Lower leg skin (tissue), 4 donors: Measurements from ENCODE around the gene PATJ. TPM values are rescaled to one million over a fixed set of nuclear protein-coding genes. Genes with fewer than 3 reads are reported as not detected.
"Not testable (repeated sequence)": the region's sequence is repeated elsewhere in the genome, so short reads cannot be mapped to it uniquely, and the experiment has no call there.

Experiments
- DNase-seq, 2 donors: peaks; one replicate each; pipeline ENCODE4 v3.0.0-alpha.2; 2019; ENCODE audit warnings: low spot score in 2 of 2
- H3K4me3 ChIP-seq: fragments of 200-600 bp; sonication (generic); 2 replicates; pipeline ENCODE4 v1.5.1; 2017; ENCODE audit warnings: mild to moderate bottlenecking, low read depth; ENCODE audit not compliant: poor library complexity, severe bottlenecking
- CTCF ChIP-seq, 3 donors: fragments of 450-650 bp; IDR thresholded peaks; one replicate each; pipeline ENCODE4 v1.5.1; 2016; ENCODE audit warnings: antibody characterized with exemption in 3 of 3, mild to moderate bottlenecking in 3 of 3, moderate library complexity in 2 of 3
- POLR2A ChIP-seq, 2 donors: fragments of 450-650 bp; IDR thresholded peaks; one replicate each; pipeline ENCODE4 v1.6.1; 2016 to 2017; ENCODE audit warnings: antibody characterized with exemption in 2 of 2, mild to moderate bottlenecking in 1 of 2, moderate library complexity in 1 of 2
- WGBS, 2 donors: methylation state at CpG; one replicate each; pipeline ENCODE4 v1.1.5; 2018; 5-methylcytosine and 5-hydroxymethylcytosine counted together
- intact Hi-C: fragments of 100-400 bp; cut with DNase I; formaldehyde crosslinking; loops from one replicate; pipeline ENCODE4 v1.15.0; 2023; ENCODE audit warnings: low total_unique reads
- total RNA-seq, 4 donors: library from RNA; depleted of rRNA; stranded (reverse); fragments of >200 nt; gene quantifications; one replicate each; pipeline ENCODE4 v1.1.0, GENCODE V29; 2016

The PATJ gene
- total RNA-seq, 4 donors from 2014 or later: 50.5 to 89.3 (median 64.5) TPM

GRCh38 chr1:61953790-61954150 is 211.5 kb downstream of the PATJ start:
- no peak overlapping the region for H3K4me3 ChIP-seq
- 90 to 98% methylated on average over 3 of the region's 3 CpGs for WGBS, 2 donors
- DNase-seq: no peak
- no peak for TF ChIP-seq POLR2A (IDR thresholded peaks at IDR 0.05)
- TF ChIP-seq CTCF (IDR thresholded peaks at IDR 0.05): no peak
- intact Hi-C loops: no loop called here

GRCh38 chr1:61955261-61955660 is 213.0 kb downstream of the PATJ start:
- H3K4me3 ChIP-seq: no peak overlapping the region
- intact Hi-C loops: no loop called here
- no peak for TF ChIP-seq POLR2A (IDR thresholded peaks at IDR 0.05)
- no peak for DNase-seq
- WGBS, 2 donors: 93 to 100% methylated on average over 1 of the region's 1 CpG

GRCh38 chr1:61956016-61956645 is 213.9 kb downstream of the PATJ start:
- WGBS, 2 donors: 78 to 85% methylated on average over 6 of the region's 6 CpGs
- no peak for DNase-seq
- TF ChIP-seq POLR2A (IDR thresholded peaks at IDR 0.05) (no peak), CTCF (IDR thresholded peaks at IDR 0.05) (no peak)
- no peak overlapping the region for H3K4me3 ChIP-seq
- intact Hi-C loops: no loop called here

GRCh38 chr1:61956784-61957183 is 214.5 kb downstream of the PATJ start:
- TF ChIP-seq POLR2A (IDR thresholded peaks at IDR 0.05) (no peak), CTCF (IDR thresholded peaks at IDR 0.05) (no peak)
- intact Hi-C loops: no loop called here
- no peak for DNase-seq
- H3K4me3 ChIP-seq: no peak overlapping the region
- 73 to 74% methylated on average over 2 of the region's 2 CpGs for WGBS, 2 donors

- DNase-seq: no peak
- intact Hi-C loops: no loop called here
- TF ChIP-seq CTCF (IDR thresholded peaks at IDR 0.05) (no peak), POLR2A (IDR thresholded peaks at IDR 0.05) (no peak)
- no peak overlapping the region for H3K4me3 ChIP-seq
- 43 to 59% methylated on average over 3 of the region's 3 CpGs for WGBS, 2 donors
Measured at GRCh38 chr1:61961009-61961408, 218.7 kb downstream of the PATJ start.

- 88 to 94% methylated on average over 3 of the region's 3 CpGs for WGBS, 2 donors
- DNase-seq: no peak
- no peak for TF ChIP-seq POLR2A (IDR thresholded peaks at IDR 0.05)
- TF ChIP-seq CTCF (IDR thresholded peaks at IDR 0.05): no peak
- intact Hi-C loops: no loop called here
- no peak overlapping the region for H3K4me3 ChIP-seq
Measured at GRCh38 chr1:61962631-61963030, 220.4 kb downstream of the PATJ start.

- WGBS, 2 donors: 75 to 78% methylated on average over 9 of the region's 9 CpGs
- H3K4me3 ChIP-seq, DNase-seq, intact Hi-C loops: not testable (repeated sequence)
Measured at GRCh38 chr1:61966450-61967225, 224.4 kb downstream of the PATJ start.
